ENCODE measurements around the gene IGFLR1.
"Not testable (repeated sequence)": the region's sequence is repeated elsewhere in the genome, so short reads cannot be mapped to it uniquely, and the experiment has no call there.

The IGFLR1 gene

DNA sequence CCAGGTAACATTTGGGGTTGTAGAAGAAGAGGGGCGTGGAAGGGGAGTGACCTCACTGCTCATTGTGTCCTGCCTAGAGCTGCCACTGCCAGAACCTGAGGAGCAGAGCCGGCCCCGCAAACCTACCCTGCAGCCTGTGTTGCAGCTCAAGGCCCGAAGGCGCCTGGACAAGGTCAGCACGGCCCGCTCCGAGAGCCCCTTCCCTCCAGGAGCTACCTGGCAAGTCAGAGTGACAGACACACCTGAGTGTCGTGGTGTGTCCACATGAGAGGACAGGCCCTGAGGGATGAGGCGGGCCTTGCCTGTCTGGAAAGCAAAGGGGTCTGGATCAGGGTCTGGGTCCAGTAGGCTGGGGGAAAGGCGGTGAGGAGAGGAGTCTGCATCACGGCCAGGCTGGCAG lies 17.7 kb downstream of the IGFLR1 start:
- WGBS, result 95% methylated on average over 12 of the region's 12 CpGs
- Histone ChIP-seq H3K9ac (ENCODE audit: low read depth, low read length) (no peak overlapping the region), H3K27me3 (ENCODE audit: insufficient read depth, low read length) (no peaks in the 10 kb centered on the region), H3K4me3 (ENCODE audit: low read length) (no peak overlapping the region), H3K9me3 (ENCODE audit: insufficient read depth, low read depth, low read length) (no peaks in the 10 kb centered on the region), H3K4me1 (ENCODE audit: insufficient read depth, low read length) (no peaks in the 10 kb centered on the region), H3K36me3 (ENCODE audit: insufficient read depth, low read length) (peaks cover 93% of the 10 kb centered on the region), H3K27ac (ENCODE audit: low read depth, low read length) (no peak overlapping the region)

DNA sequence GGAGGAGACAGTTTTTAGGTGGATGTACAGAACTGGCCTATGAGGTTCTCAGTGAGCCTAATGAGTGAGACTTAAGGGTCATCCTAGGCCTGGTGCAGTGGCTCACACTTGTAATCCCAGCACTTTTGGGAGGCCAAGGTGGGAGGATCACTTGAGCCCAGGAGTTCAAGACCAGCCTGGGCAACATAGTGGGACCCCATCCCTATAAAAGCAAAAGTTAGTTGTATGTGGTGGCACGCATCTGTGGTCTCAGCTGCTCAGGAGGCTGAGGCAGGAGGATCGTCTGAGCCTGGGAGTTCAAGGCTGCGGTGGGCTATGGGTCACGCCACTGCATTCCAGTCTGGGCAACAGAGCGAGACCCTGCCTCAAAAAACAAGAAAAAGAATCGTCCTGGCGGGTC lies 18.1 kb downstream of the IGFLR1 start:
- H3K36me3 ChIP-seq (ENCODE audit: insufficient read depth, low read length), result peaks cover 88% of the 10 kb centered on the region
- H3K27me3 ChIP-seq (ENCODE audit: insufficient read depth, low read length); H3K4me1 ChIP-seq (ENCODE audit: insufficient read depth, low read length); H3K9me3 ChIP-seq (ENCODE audit: insufficient read depth, low read depth, low read length); H3K9ac ChIP-seq (ENCODE audit: low read depth, low read length); H3K27ac ChIP-seq (ENCODE audit: low read depth, low read length); H3K4me3 ChIP-seq (ENCODE audit: low read length): not testable (repeated sequence)
- 92% methylated on average over 7 of the region's 7 CpGs for WGBS

GRCh38 chr19:35723671-35724070 lies 18.6 kb downstream of the IGFLR1 start:
- Histone ChIP-seq H3K36me3 (ENCODE audit: insufficient read depth, low read length) (peaks cover 84% of the 10 kb centered on the region), H3K27me3 (ENCODE audit: insufficient read depth, low read length) (no peaks in the 10 kb centered on the region), H3K4me3 (ENCODE audit: low read length) (no peak overlapping the region), H3K27ac (ENCODE audit: low read depth, low read length) (no peak overlapping the region), H3K4me1 (ENCODE audit: insufficient read depth, low read length) (peaks cover 5% of the 10 kb centered on the region; the same call in 1 of the 2 replicates), H3K9me3 (ENCODE audit: insufficient read depth, low read depth, low read length) (no peaks in the 10 kb centered on the region), H3K9ac (ENCODE audit: low read depth, low read length) (no peak overlapping the region)
- 97% methylated on average over 24 of the region's 24 CpGs for WGBS

GRCh38 chr19:35722897-35723296 lies 19.4 kb downstream of the IGFLR1 start:
- Histone ChIP-seq H3K4me3 (ENCODE audit: low read length) (no peak overlapping the region), H3K27me3 (ENCODE audit: insufficient read depth, low read length) (no peaks in the 10 kb centered on the region), H3K36me3 (ENCODE audit: insufficient read depth, low read length) (peaks cover 76% of the 10 kb centered on the region), H3K9me3 (ENCODE audit: insufficient read depth, low read depth, low read length) (no peaks in the 10 kb centered on the region), H3K9ac (ENCODE audit: low read depth, low read length) (no peak overlapping the region), H3K4me1 (ENCODE audit: insufficient read depth, low read length) (peaks cover 5% of the 10 kb centered on the region; the same call in 1 of the 2 replicates), H3K27ac (ENCODE audit: low read depth, low read length) (no peak overlapping the region)
- WGBS, result 95% methylated on average over 16 of the region's 16 CpGs

GRCh38 chr19:35722461-35722860 lies 19.8 kb downstream of the IGFLR1 start:
- Histone ChIP-seq H3K27me3 (ENCODE audit: insufficient read depth, low read length) (no peaks in the 10 kb centered on the region), H3K9me3 (ENCODE audit: insufficient read depth, low read depth, low read length) (no peaks in the 10 kb centered on the region), H3K36me3 (ENCODE audit: insufficient read depth, low read length) (peaks cover 72% of the 10 kb centered on the region), H3K4me3 (ENCODE audit: low read length) (no peak overlapping the region), H3K4me1 (ENCODE audit: insufficient read depth, low read length) (peaks cover 5% of the 10 kb centered on the region; the same call in 1 of the 2 replicates), H3K9ac (ENCODE audit: low read depth, low read length) (no peak overlapping the region), H3K27ac (ENCODE audit: low read depth, low read length) (no peak overlapping the region)
- 95% methylated on average over 14 of the region's 14 CpGs for WGBS

DNA sequence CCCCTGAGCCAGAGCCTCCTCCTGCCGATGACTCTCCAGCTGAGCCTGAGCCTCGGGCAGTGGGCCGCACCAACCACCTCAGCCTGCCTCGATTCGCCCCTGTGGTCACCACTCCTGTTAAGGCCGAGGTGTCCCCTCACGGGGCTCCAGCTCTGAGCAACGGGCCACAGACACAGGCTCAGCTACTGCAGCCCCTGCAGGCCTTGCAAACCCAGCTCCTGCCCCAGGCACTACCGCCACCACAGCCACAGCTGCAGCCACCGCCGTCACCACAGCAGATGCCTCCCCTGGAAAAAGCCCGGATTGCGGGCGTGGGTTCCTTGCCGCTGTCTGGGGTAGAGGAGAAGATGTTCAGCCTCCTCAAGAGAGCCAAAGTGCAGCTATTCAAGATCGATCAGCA lies 20.9 kb downstream of the IGFLR1 start:
- H3K4me1 ChIP-seq (ENCODE audit: insufficient read depth, low read length), result peaks cover 5% of the 10 kb centered on the region; the same call in 1 of the 2 replicates
- WGBS, result 96% methylated on average over 16 of the region's 16 CpGs
- no peak overlapping the region for H3K27ac ChIP-seq (ENCODE audit: low read depth, low read length)
- H3K36me3 ChIP-seq (ENCODE audit: insufficient read depth, low read length), result peaks cover 63% of the 10 kb centered on the region
- H3K9ac ChIP-seq (ENCODE audit: low read depth, low read length), result no peak overlapping the region
- H3K27me3 ChIP-seq (ENCODE audit: insufficient read depth, low read length), result no peaks in the 10 kb centered on the region
- no peaks in the 10 kb centered on the region for H3K9me3 ChIP-seq (ENCODE audit: insufficient read depth, low read depth, low read length)
- no peak overlapping the region for H3K4me3 ChIP-seq (ENCODE audit: low read length)

DNA sequence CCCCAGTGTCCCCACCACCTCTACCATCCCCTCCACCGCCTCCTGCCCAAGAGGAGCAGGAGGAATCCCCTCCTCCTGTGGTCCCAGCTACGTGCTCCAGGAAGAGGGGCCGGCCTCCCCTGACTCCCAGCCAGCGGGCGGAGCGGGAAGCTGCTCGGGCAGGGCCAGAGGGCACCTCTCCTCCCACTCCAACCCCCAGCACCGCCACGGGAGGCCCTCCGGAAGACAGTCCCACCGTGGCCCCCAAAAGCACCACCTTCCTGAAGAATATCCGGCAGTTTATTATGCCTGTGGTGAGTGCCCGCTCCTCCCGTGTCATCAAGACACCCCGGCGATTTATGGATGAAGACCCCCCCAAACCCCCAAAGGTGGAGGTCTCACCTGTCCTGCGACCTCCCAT lies 21.6 kb downstream of the IGFLR1 start:
- Histone ChIP-seq H3K4me1 (ENCODE audit: insufficient read depth, low read length) (peaks cover 7% of the 10 kb centered on the region), H3K9me3 (ENCODE audit: insufficient read depth, low read depth, low read length) (no peaks in the 10 kb centered on the region), H3K9ac (ENCODE audit: low read depth, low read length) (no peak overlapping the region), H3K27ac (ENCODE audit: low read depth, low read length) (no peak overlapping the region), H3K27me3 (ENCODE audit: insufficient read depth, low read length) (no peaks in the 10 kb centered on the region), H3K36me3 (ENCODE audit: insufficient read depth, low read length) (peaks cover 55% of the 10 kb centered on the region), H3K4me3 (ENCODE audit: low read length) (no peak overlapping the region)
- WGBS, result 94% methylated on average over 17 of the region's 17 CpGs

GRCh38 chr19:35720163-35720524 lies 22.1 kb downstream of the IGFLR1 start:
- Histone ChIP-seq H3K9me3 (ENCODE audit: insufficient read depth, low read depth, low read length) (no peaks in the 10 kb centered on the region), H3K4me1 (ENCODE audit: insufficient read depth, low read length) (peaks cover 12% of the 10 kb centered on the region), H3K9ac (ENCODE audit: low read depth, low read length) (no peak overlapping the region), H3K27ac (ENCODE audit: low read depth, low read length) (no peak overlapping the region), H3K4me3 (ENCODE audit: low read length) (no peak overlapping the region), H3K36me3 (ENCODE audit: insufficient read depth, low read length) (peaks cover 50% of the 10 kb centered on the region), H3K27me3 (ENCODE audit: insufficient read depth, low read length) (peaks cover 2% of the 10 kb centered on the region; the same call in 1 of the 2 replicates)
- 95% methylated on average over 9 of the region's 9 CpGs for WGBS

- peaks cover 45% of the 10 kb centered on the region for H3K36me3 ChIP-seq (ENCODE audit: insufficient read depth, low read length)
- peaks cover 18% of the 10 kb centered on the region for H3K4me1 ChIP-seq (ENCODE audit: insufficient read depth, low read length)
- no peak overlapping the region for H3K27ac ChIP-seq (ENCODE audit: low read depth, low read length)
- H3K9me3 ChIP-seq (ENCODE audit: insufficient read depth, low read depth, low read length), result no peaks in the 10 kb centered on the region
- H3K9ac ChIP-seq (ENCODE audit: low read depth, low read length), result no peak overlapping the region
- peak overlapping the region; percentile 94 for H3K4me3 ChIP-seq (ENCODE audit: low read length)
- 95% methylated on average over 32 of the region's 32 CpGs for WGBS
- peaks cover 4% of the 10 kb centered on the region; the same call in 1 of the 2 replicates for H3K27me3 ChIP-seq (ENCODE audit: insufficient read depth, low read length)
These were observed 22.7 kb downstream of the IGFLR1 start for GRCh38 chr19:35719402-35720162.

DNA sequence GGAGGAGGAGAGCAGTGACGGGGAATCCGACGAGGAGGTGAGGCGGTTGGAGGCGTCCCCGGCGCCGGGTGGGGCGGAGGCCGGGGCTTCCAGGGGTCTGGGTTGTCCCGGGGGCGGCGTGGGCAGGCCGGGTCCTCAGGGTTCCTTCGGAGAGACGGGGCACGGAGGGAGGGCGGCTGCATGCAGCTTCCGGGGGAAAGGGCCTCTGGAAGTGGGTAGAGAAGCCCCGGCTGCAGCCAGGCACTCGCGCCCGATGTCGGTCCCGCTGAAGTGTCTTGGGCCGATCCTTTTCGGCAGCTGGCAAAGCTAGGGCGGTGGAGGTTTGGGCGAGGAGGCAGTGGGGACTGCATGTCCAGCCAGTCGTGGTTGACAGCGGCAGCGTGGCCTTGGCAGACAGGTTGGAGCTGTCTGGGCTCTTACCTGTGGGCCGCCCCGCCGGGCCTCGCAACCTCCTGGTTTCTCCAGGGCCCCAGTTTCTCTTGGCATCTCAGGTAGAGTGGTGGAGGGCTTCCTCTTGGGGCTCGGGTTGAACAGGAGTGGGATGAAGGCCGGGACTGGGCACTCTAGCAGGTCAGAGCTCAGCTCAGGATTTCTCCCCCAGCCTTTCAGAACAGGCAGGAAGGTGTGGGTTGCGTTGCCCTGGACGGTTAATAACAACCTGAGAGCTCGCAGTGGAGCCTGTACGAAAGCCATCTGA lies 23.8 kb downstream of the IGFLR1 start:
- Histone ChIP-seq H3K4me1 (ENCODE audit: insufficient read depth, low read length) (peaks cover 21% of the 10 kb centered on the region), H3K36me3 (ENCODE audit: insufficient read depth, low read length) (peaks cover 34% of the 10 kb centered on the region), H3K27me3 (ENCODE audit: insufficient read depth, low read length) (peaks cover 4% of the 10 kb centered on the region; the same call in 1 of the 2 replicates), H3K27ac (ENCODE audit: low read depth, low read length) (peak overlapping the region; percentile 72; the same call in 1 of the 2 replicates), H3K9ac (ENCODE audit: low read depth, low read length) (peak overlapping the region; percentile 78), H3K4me3 (ENCODE audit: low read length) (peak overlapping the region; percentile 94), H3K9me3 (ENCODE audit: insufficient read depth, low read depth, low read length) (no peaks in the 10 kb centered on the region)
- 3% methylated on average over 42 of the region's 42 CpGs for WGBS

DNA sequence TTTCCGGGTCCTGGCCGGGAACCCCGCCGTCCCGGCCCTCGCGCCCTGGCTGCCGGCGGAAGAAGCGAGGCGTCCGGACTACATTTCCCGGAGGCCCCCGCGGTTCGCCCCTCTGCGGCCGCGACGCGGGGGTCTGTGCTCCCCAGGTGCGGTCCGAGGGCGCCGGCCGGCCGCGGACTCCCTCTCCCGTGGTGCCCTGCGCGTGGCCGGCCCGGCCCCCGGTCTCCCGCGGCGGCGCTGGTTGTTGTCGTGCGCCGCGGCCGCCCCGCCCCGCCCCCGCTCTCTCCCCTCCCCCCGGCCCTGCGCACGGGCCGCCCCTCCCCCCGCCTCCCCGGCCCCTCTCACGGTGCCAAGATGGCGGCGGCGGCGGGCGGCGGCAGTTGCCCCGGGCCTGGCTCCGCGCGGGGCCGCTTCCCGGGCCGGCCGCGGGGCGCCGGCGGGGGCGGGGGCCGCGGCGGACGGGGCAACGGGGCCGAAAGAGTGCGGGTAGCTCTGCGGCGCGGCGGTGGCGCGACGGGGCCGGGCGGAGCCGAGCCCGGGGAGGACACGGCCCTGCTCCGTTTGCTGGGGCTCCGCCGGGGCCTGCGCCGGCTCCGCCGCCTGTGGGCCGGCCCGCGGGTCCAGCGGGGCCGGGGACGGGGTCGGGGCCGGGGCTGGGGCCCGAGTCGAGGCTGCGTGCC lies 24.4 kb downstream of the IGFLR1 start, which contains the start of gene KMT2B:
Gene KMT2B, plus strand, starts transcription at position 339 of the 680 bp plus-strand sequence. Its CDS starts 16 bp downstream, at position 355.
- Histone ChIP-seq H3K9ac (ENCODE audit: low read depth, low read length) (peak within 1 kb of the TSS; percentile 81), H3K9me3 (ENCODE audit: insufficient read depth, low read depth, low read length) (no peaks in the 10 kb centered on the region), H3K4me3 (ENCODE audit: low read length) (peak within 1 kb of the TSS; percentile 94), H3K36me3 (ENCODE audit: insufficient read depth, low read length) (peaks cover 27% of the 10 kb centered on the region), H3K27me3 (ENCODE audit: insufficient read depth, low read length) (peaks cover 4% of the 10 kb centered on the region; the same call in 1 of the 2 replicates), H3K4me1 (ENCODE audit: insufficient read depth, low read length) (peaks cover 21% of the 10 kb centered on the region), H3K27ac (ENCODE audit: low read depth, low read length) (peak within 1 kb of the TSS; percentile 94)
- WGBS, result under 1% methylated on average over 91 of the region's 109 CpGs
